ENCODE measurements around the gene ATRX. TPM values are rescaled to one million over a fixed set of nuclear protein-coding genes. Genes with fewer than 3 reads are reported as not detected.
"Not testable (repeated sequence)": the region's sequence is repeated elsewhere in the genome, so short reads cannot be mapped to it uniquely, and the experiment has no call there.

The ATRX gene
- total RNA-seq, 1 donor = 80.3 TPM

DNA sequence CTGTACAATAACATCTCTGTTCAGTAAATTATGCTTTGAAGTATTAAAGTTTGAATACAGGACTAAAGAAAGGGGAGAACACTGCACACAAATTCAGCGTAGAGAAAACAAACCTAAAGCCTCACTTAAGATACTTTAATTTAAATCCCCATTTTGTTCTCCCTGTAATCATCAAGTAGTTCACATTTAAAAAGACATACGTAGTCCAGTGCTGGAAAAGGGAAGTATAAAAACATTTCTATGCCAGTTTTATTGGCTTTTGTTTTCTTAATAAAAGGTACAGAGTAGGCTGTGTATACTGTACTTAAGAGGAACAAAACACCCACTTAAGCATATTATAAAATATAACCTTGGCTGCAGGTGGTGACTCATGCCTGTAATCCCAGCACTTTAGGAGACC is 237.3 kb downstream of the ATRX start:
- H4K20me1 ChIP-seq (ENCODE audit: insufficient read depth, low read length) = no peaks in the 10 kb centered on the region
- no peaks in the 10 kb centered on the region for H3K4me1 ChIP-seq (ENCODE audit: insufficient read depth, low read length)
- TF ChIP-seq, protein P1, sequence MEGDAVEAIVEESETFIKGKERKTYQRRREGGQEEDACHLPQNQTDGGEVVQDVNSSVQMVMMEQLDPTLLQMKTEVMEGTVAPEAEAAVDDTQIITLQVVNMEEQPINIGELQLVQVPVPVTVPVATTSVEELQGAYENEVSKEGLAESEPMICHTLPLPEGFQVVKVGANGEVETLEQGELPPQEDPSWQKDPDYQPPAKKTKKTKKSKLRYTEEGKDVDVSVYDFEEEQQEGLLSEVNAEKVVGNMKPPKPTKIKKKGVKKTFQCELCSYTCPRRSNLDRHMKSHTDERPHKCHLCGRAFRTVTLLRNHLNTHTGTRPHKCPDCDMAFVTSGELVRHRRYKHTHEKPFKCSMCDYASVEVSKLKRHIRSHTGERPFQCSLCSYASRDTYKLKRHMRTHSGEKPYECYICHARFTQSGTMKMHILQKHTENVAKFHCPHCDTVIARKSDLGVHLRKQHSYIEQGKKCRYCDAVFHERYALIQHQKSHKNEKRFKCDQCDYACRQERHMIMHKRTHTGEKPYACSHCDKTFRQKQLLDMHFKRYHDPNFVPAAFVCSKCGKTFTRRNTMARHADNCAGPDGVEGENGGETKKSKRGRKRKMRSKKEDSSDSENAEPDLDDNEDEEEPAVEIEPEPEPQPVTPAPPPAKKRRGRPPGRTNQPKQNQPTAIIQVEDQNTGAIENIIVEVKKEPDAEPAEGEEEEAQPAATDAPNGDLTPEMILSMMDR (IDR thresholded peaks at IDR 0.05; ENCODE audit: extremely low read depth, low read depth, low read length) = no peak
- H3K9me3 ChIP-seq (ENCODE audit: low read depth, low read length) = no peaks in the 10 kb centered on the region
- H3K4me2 ChIP-seq (ENCODE audit: insufficient read depth, low read length) = no peak overlapping the region
- H3K79me2 ChIP-seq (ENCODE audit: insufficient read depth, low read length) = no peaks in the 10 kb centered on the region
- no peaks in the 10 kb centered on the region for H3K36me3 ChIP-seq (ENCODE audit: insufficient read depth, low read length)
- H3K4me3 ChIP-seq (ENCODE audit: insufficient read depth, low read length) = no peak overlapping the region
- H3K27me3 ChIP-seq (ENCODE audit: insufficient read depth, low read length) = no peaks in the 10 kb centered on the region
- no peak overlapping the region for H2AFZ ChIP-seq (ENCODE audit: low read length)
- H3K27ac ChIP-seq (ENCODE audit: low read depth, low read length) = no peak overlapping the region
- no peak for DNase-seq (ENCODE audit: insufficient read length, low spot score, missing footprints)

DNA sequence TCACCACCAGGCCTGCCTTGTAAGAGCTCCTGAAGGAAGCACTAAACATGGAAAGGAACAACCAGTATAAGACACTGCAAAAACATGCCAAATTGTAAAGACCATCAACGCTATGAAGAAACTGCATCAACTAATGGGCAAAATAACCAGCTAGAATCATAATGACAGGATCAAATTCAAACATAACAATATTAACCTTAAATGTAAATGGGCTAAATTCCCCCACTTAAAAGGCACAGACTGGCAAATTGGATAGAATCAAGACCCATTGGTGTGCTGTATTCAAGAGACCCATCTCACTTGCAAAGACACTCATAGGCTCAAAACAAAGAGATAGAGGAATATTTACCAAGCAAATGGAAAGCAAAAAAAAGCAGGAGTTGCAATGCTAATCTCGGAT is 246.2 kb downstream of the ATRX start:
- not testable (repeated sequence) for H3K27me3 ChIP-seq (ENCODE audit: insufficient read depth, low read length); H4K20me1 ChIP-seq (ENCODE audit: insufficient read depth, low read length); H3K4me1 ChIP-seq (ENCODE audit: insufficient read depth, low read length); DNase-seq (ENCODE audit: insufficient read length, low spot score, missing footprints); H2AFZ ChIP-seq (ENCODE audit: low read length); H3K36me3 ChIP-seq (ENCODE audit: insufficient read depth, low read length); H3K79me2 ChIP-seq (ENCODE audit: insufficient read depth, low read length); H3K9me3 ChIP-seq (ENCODE audit: low read depth, low read length); H3K4me2 ChIP-seq (ENCODE audit: insufficient read depth, low read length); H3K27ac ChIP-seq (ENCODE audit: low read depth, low read length); H3K4me3 ChIP-seq (ENCODE audit: insufficient read depth, low read length)

DNA sequence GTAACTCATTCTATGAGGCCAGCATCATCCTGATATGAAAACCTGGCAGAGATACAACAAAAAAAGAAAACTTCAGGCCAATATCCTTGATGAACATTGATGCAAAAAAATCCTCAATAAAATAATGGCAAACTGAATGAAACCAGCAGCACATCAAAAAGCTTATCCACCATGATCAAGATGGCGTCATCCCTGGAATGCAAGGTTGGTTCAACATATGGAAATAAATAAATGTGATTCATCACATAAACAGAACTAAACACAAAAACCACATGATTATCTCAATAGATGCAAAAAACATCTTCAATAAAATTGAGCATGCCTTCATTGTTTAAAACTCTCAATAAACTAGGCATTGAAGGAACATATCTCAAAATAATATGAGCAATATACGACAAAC is 254.8 kb downstream of the ATRX start:
- not testable (repeated sequence) for H3K27ac ChIP-seq (ENCODE audit: low read depth, low read length); H3K4me2 ChIP-seq (ENCODE audit: insufficient read depth, low read length); DNase-seq (ENCODE audit: insufficient read length, low spot score, missing footprints); H3K4me3 ChIP-seq (ENCODE audit: insufficient read depth, low read length); H4K20me1 ChIP-seq (ENCODE audit: insufficient read depth, low read length); H3K9me3 ChIP-seq (ENCODE audit: low read depth, low read length); H3K36me3 ChIP-seq (ENCODE audit: insufficient read depth, low read length); H3K27me3 ChIP-seq (ENCODE audit: insufficient read depth, low read length); H2AFZ ChIP-seq (ENCODE audit: low read length); H3K79me2 ChIP-seq (ENCODE audit: insufficient read depth, low read length); H3K4me1 ChIP-seq (ENCODE audit: insufficient read depth, low read length)

DNA sequence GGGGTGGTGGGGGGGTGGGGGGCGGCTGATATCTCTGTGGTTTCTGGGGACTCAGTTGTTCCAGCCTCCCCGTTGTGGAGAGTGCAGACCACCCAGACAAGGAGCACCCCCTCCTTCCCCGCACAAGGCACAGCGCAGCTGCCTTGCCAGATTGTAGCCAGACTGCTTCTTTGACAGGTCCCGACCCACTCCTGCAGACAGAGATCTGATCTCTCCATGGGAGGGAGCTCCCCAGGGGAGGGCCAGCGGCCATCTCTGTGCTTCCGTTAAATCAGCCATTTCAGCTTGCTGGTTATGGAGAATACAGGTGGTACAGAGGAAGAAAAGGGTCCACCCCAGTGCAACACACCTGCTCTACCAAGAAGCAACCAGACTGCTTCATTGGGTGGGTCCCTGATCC is 258.0 kb downstream of the ATRX start:
- Histone ChIP-seq H3K9me3 (ENCODE audit: low read depth, low read length) (no peaks in the 10 kb centered on the region), H3K4me1 (ENCODE audit: insufficient read depth, low read length) (no peaks in the 10 kb centered on the region), H3K27ac (ENCODE audit: low read depth, low read length) (no peak overlapping the region), H3K4me2 (ENCODE audit: insufficient read depth, low read length) (no peak overlapping the region), H3K4me3 (ENCODE audit: insufficient read depth, low read length) (no peak overlapping the region), H4K20me1 (ENCODE audit: insufficient read depth, low read length) (no peaks in the 10 kb centered on the region), H2AFZ (ENCODE audit: low read length) (no peak overlapping the region), H3K27me3 (ENCODE audit: insufficient read depth, low read length) (no peaks in the 10 kb centered on the region), H3K79me2 (ENCODE audit: insufficient read depth, low read length) (no peaks in the 10 kb centered on the region), H3K36me3 (ENCODE audit: insufficient read depth, low read length) (no peaks in the 10 kb centered on the region)
- DNase-seq (ENCODE audit: insufficient read length, low spot score, missing footprints) = no peak
- TF ChIP-seq, protein P1 (IDR thresholded peaks at IDR 0.05; ENCODE audit: extremely low read depth, low read depth, low read length) = no peak

DNA sequence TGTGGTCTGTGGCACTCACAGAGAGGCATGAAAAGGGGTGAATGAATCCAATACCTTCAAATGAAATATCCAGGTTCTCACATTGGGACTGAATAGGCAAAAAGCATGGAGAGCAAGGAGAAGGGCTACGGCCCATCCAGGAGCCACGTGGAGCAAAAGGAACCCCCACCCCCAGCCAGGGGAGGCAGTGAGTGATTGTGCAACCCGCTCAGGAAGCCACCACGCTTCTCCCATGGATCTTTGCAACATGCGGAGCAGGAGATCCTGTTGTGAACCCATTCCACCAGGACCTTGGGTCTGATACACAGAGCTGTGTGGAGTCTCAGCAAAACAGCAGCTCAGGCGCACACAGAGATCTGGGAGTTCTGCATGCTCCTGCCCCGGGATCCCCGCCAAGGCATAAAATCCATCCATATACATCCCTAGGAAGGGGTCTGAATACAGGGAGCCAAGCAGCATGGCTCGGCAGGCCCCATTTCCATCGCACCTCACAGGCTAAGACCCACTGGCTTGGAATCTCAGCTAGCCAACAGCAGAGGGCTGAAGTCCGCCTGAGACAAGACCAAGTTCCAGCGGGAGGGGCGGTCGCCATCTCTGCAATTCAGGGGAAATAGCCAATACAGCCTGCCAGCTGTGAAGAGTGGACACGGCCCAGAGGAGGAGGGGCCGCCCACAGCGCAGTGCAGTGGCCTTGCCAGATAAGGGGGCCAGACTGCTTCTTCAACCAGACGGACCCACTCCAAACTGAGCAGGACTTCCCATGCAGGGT is 258.6 kb downstream of the ATRX start:
- H3K79me2 ChIP-seq (ENCODE audit: insufficient read depth, low read length) = no peaks in the 10 kb centered on the region

More for the DNA sequence above, 258.6 kb downstream of the ATRX start:
- Histone ChIP-seq H3K27ac (ENCODE audit: low read depth, low read length) (no peak overlapping the region), H4K20me1 (ENCODE audit: insufficient read depth, low read length) (no peaks in the 10 kb centered on the region), H3K4me2 (ENCODE audit: insufficient read depth, low read length) (no peak overlapping the region), H3K4me3 (ENCODE audit: insufficient read depth, low read length) (no peak overlapping the region), H3K4me1 (ENCODE audit: insufficient read depth, low read length) (no peaks in the 10 kb centered on the region), H2AFZ (ENCODE audit: low read length) (no peak overlapping the region), H3K27me3 (ENCODE audit: insufficient read depth, low read length) (no peaks in the 10 kb centered on the region), H3K9me3 (ENCODE audit: low read depth, low read length) (no peaks in the 10 kb centered on the region), H3K36me3 (ENCODE audit: insufficient read depth, low read length) (no peaks in the 10 kb centered on the region)
- TF ChIP-seq, protein P1 (IDR thresholded peaks at IDR 0.05; ENCODE audit: extremely low read depth, low read depth, low read length) = no peak
- no peak for DNase-seq (ENCODE audit: insufficient read length, low spot score, missing footprints)
